ENCODE data around the gene AP1G2.

DNA sequence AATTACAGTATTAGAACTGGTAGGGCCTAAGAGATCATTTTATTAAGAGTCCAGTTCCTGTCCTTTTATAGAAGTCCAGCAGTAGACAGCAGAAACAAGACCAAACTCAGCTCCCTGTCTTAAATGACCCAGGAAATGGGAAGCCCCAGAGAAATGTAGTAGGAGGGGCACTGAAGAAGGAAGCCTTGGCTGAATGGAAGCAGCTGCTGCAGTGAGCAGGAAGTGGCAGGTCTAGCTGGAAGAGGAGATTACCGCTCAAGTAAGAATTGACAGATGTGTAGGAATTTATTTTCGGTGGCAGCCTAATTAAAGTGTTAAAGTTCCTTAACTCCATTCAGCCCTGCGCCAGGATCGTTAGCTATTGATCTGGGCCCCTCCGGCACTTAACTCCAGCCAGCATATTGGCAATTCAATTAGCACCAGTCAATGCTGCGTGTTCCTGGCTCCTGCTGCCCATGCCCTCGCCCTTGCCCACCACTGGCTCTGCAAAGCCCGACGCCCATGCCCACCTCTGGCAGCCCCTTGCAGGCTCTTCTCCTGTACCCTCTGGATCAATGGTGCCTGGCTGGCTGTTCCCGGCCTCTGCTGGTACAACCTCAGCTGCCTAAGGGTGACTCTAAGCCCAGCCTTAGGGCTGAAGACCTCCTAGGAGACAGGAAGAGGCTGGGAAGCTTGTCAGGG, 37.1 kb downstream of the AP1G2 start:
- TF ChIP-seq, protein P1, sequence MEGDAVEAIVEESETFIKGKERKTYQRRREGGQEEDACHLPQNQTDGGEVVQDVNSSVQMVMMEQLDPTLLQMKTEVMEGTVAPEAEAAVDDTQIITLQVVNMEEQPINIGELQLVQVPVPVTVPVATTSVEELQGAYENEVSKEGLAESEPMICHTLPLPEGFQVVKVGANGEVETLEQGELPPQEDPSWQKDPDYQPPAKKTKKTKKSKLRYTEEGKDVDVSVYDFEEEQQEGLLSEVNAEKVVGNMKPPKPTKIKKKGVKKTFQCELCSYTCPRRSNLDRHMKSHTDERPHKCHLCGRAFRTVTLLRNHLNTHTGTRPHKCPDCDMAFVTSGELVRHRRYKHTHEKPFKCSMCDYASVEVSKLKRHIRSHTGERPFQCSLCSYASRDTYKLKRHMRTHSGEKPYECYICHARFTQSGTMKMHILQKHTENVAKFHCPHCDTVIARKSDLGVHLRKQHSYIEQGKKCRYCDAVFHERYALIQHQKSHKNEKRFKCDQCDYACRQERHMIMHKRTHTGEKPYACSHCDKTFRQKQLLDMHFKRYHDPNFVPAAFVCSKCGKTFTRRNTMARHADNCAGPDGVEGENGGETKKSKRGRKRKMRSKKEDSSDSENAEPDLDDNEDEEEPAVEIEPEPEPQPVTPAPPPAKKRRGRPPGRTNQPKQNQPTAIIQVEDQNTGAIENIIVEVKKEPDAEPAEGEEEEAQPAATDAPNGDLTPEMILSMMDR (IDR thresholded peaks at IDR 0.05), result no peak
- TF ChIP-seq, protein P2, sequence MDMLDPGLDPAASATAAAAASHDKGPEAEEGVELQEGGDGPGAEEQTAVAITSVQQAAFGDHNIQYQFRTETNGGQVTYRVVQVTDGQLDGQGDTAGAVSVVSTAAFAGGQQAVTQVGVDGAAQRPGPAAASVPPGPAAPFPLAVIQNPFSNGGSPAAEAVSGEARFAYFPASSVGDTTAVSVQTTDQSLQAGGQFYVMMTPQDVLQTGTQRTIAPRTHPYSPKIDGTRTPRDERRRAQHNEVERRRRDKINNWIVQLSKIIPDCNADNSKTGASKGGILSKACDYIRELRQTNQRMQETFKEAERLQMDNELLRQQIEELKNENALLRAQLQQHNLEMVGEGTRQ (IDR thresholded peaks at IDR 0.05; ENCODE audit: borderline replicate concordance, low read depth, low read length), result no peak
- TF ChIP-seq SMC3 (IDR thresholded peaks at IDR 0.05; ENCODE audit: low read depth, low read length), result no peak
- TF ChIP-seq YY1 (IDR thresholded peaks at IDR 0.05; ENCODE audit: low read depth), result no peak
- TF ChIP-seq TAF1 (IDR thresholded peaks at IDR 0.05; ENCODE audit: borderline replicate concordance, low read depth, low read length), result no peak
- no peak for TF ChIP-seq FOXM1 (IDR thresholded peaks at IDR 0.05; ENCODE audit: low read depth)
- no peak for TF ChIP-seq RAD21 (IDR thresholded peaks at IDR 0.05; ENCODE audit: low read length)
- no peak for TF ChIP-seq EP300 (IDR thresholded peaks at IDR 0.05; ENCODE audit: borderline replicate concordance in 1 of 2, low read depth in 1 of 2, low read length in 1 of 2)
- TF ChIP-seq RCOR1 (IDR thresholded peaks at IDR 0.05; ENCODE audit: low read length), result no peak
- no peak for TF ChIP-seq NRF1 (IDR thresholded peaks at IDR 0.05; ENCODE audit: low read depth, low read length)
- TF ChIP-seq, protein P3, sequence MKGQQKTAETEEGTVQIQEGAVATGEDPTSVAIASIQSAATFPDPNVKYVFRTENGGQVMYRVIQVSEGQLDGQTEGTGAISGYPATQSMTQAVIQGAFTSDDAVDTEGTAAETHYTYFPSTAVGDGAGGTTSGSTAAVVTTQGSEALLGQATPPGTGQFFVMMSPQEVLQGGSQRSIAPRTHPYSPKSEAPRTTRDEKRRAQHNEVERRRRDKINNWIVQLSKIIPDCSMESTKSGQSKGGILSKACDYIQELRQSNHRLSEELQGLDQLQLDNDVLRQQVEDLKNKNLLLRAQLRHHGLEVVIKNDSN (IDR thresholded peaks at IDR 0.05; ENCODE audit: borderline replicate concordance, low read depth), result no peak
